Measurements from ENCODE around the gene TGIF2. TPM values are rescaled to one million over a fixed set of nuclear protein-coding genes. Genes with fewer than 3 reads are reported as not detected.

Gene TGIF2
- total and polyA plus RNA-seq, 2 of the 13 experiments (the other 11 are each of a cell fraction or from before 2014, with no cell fraction given): 41.3 to 53.9 TPM

- TF ChIP-seq USF2 (IDR thresholded peaks at IDR 0.05; ENCODE audit: low read depth, low read length): no peak
- TF ChIP-seq USF2 (CRISPR knock-in tag; IDR thresholded peaks at IDR 0.05; ENCODE audit: borderline replicate concordance): no peak
- TF ChIP-seq ZNF260 (CRISPR knock-in tag; IDR thresholded peaks at IDR 0.05; ENCODE audit: borderline replicate concordance, low read depth): no peak
- TF ChIP-seq GATAD2A (CRISPR knock-in tag; IDR thresholded peaks at IDR 0.05): no peak
- TF ChIP-seq PAF1 (CRISPR knock-in tag; IDR thresholded peaks at IDR 0.05): no peak
- no peak for TF ChIP-seq ZNF841 (CRISPR knock-in tag; IDR thresholded peaks at IDR 0.05; ENCODE audit: borderline replicate concordance)
- no peak for TF ChIP-seq ZNF510 (CRISPR knock-in tag; IDR thresholded peaks at IDR 0.05; ENCODE audit: low read depth)
- TF ChIP-seq ZNF564 (CRISPR knock-in tag; IDR thresholded peaks at IDR 0.05): 0 out of 2 replicates have a peak, but pooled peaks have one; percentile 23
- TF ChIP-seq STAT5B (CRISPR knock-in tag; IDR thresholded peaks at IDR 0.05): no peak
- TF ChIP-seq ZNF468 (CRISPR knock-in tag; IDR thresholded peaks at IDR 0.05): no peak
- TF ChIP-seq MTA3 (CRISPR knock-in tag; IDR thresholded peaks at IDR 0.05): no peak
- no peak for TF ChIP-seq ZNF576 (CRISPR knock-in tag; IDR thresholded peaks at IDR 0.05)
- TF ChIP-seq ZMYM3 (CRISPR knock-in tag; IDR thresholded peaks at IDR 0.05): 0 out of 2 replicates have a peak, but pooled peaks have one; percentile 30
- no peak for TF ChIP-seq GMEB1 (CRISPR knock-in tag; IDR thresholded peaks at IDR 0.05; ENCODE audit: borderline replicate concordance)
- no peak for TF ChIP-seq HES4 (CRISPR knock-in tag; IDR thresholded peaks at IDR 0.05; ENCODE audit: borderline replicate concordance)
- TF ChIP-seq ZNF432 (CRISPR knock-in tag; IDR thresholded peaks at IDR 0.05; ENCODE audit: borderline replicate concordance): no peak
- no peak for TF ChIP-seq MLX (CRISPR knock-in tag; IDR thresholded peaks at IDR 0.05)
- TF ChIP-seq SAFB2 (CRISPR knock-in tag; IDR thresholded peaks at IDR 0.05; ENCODE audit: borderline replicate concordance, low read depth): no peak
- TF ChIP-seq THYN1 (CRISPR knock-in tag; IDR thresholded peaks at IDR 0.05; ENCODE audit: borderline replicate concordance, low read depth): no peak
- TF ChIP-seq ATF2 (CRISPR knock-in tag; IDR thresholded peaks at IDR 0.05): no peak
- no peak for TF ChIP-seq ZNF513 (CRISPR knock-in tag; conservative IDR thresholded peaks at IDR 0.05)
- no peak for TF ChIP-seq HNRNPK (IDR thresholded peaks at IDR 0.05; ENCODE audit: low read depth, low read length, poor library complexity, severe bottlenecking)
- no peak for TF ChIP-seq ZNF329 (CRISPR knock-in tag; IDR thresholded peaks at IDR 0.05; ENCODE audit: low read depth)
These were observed 27.2 kb upstream of the TGIF2 start (continued) for GRCh38 chr20:36546111-36546736.
